ENCODE data around the gene CSNK1E.

DNA sequence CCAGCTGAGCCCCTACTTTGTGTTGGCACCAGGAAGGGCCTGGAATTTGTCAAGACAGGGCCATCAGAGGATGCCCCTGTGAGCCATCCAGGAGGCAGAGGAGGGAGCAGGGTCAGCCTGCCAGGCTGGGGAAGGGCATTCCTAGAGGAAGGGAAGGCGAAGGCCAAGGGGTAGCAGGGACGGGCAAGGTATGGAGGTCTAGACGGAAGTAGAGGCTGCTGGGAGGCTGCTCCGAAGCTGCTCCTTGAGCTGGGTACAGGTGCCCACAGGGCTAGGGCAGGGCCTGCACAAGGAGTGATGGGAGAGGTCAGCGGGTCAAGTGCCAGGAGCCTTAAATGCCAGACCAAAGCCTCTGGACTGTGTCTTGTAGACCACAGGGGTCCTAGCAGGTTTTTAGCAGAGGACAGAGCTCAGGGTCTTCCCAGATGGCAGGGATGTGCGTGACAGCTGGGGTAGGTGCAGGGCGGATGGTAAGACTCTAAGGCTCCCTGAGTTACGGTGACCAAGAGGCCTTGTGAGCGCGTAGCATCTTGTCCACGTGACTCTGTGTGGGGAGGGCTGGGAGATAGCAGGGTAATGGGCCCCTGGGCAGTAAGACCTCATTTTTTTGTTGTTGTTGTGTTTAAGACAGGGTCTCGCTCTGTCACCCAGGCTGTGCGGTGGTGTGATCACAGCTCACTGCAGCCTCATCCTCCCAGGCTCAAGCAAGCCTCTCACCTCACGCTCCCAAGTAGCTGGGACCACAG lies 31.7 kb upstream of the CSNK1E start:
- no peak for TF ChIP-seq GABPA (tag; conservative IDR thresholded peaks at IDR 0.05; ENCODE audit: low read depth)
- TF ChIP-seq, protein P1, sequence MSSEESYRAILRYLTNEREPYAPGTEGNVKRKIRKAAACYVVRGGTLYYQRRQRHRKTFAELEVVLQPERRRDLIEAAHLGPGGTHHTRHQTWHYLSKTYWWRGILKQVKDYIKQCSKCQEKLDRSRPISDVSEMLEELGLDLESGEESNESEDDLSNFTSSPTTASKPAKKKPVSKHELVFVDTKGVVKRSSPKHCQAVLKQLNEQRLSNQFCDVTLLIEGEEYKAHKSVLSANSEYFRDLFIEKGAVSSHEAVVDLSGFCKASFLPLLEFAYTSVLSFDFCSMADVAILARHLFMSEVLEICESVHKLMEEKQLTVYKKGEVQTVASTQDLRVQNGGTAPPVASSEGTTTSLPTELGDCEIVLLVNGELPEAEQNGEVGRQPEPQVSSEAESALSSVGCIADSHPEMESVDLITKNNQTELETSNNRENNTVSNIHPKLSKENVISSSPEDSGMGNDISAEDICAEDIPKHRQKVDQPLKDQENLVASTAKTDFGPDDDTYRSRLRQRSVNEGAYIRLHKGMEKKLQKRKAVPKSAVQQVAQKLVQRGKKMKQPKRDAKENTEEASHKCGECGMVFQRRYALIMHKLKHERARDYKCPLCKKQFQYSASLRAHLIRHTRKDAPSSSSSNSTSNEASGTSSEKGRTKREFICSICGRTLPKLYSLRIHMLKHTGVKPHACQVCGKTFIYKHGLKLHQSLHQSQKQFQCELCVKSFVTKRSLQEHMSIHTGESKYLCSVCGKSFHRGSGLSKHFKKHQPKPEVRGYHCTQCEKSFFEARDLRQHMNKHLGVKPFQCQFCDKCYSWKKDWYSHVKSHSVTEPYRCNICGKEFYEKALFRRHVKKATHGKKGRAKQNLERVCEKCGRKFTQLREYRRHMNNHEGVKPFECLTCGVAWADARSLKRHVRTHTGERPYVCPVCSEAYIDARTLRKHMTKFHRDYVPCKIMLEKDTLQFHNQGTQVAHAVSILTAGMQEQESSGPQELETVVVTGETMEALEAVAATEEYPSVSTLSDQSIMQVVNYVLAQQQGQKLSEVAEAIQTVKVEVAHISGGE (CRISPR knock-in tag; IDR thresholded peaks at IDR 0.05): no peak
